Testis (tissue), 3 donors: ENCODE results near the gene CMKLR1. TPM values are rescaled to one million over a fixed set of nuclear protein-coding genes. Genes with fewer than 3 reads are reported as not detected.

Experiments used
- DNase-seq: peaks from one replicate; pipeline ENCODE4 v3.0.0-alpha.2; 2019
- H3K27ac ChIP-seq, 2 donors: fragments of 200-600 bp; sonication (generic); one replicate each; pipeline ENCODE4 v1.5.1; 2019
- H3K27me3 ChIP-seq: fragments of 200-600 bp; sonication (generic); one replicate; pipeline ENCODE4 v1.5.1; 2019
- H3K36me3 ChIP-seq: fragments of 200-600 bp; sonication (generic); one replicate; pipeline ENCODE4 v1.5.1; 2017; ENCODE audit warnings: low read depth; ENCODE audit errors: missing control alignments
- H3K4me1 ChIP-seq: fragments of 200-600 bp; sonication (generic); one replicate; pipeline ENCODE4 v1.5.1; 2019
- H3K4me3 ChIP-seq, 2 donors: fragments of 200-600 bp; sonication (generic); one replicate each; pipeline ENCODE4 v1.5.1; 2017 to 2019
- H3K9me3 ChIP-seq: fragments of 200-600 bp; sonication (generic); one replicate; pipeline ENCODE4 v1.5.1; 2017
- POLR2A ChIP-seq: fragments of 450-650 bp; IDR thresholded peaks from one replicate; pipeline ENCODE4 v1.6.1; 2017; ENCODE audit warnings: antibody characterized with exemption, mild to moderate bottlenecking, moderate library complexity
- WGBS, 2 donors: methylation state at CpG; one replicate each; pipeline ENCODE4 v1.1.5; 2018; 5-methylcytosine and 5-hydroxymethylcytosine counted together
- intact Hi-C: fragments of 100-400 bp; cut with DNase I; formaldehyde crosslinking; loops from one replicate; pipeline ENCODE4 v1.15.1; 2023; ENCODE audit warnings: low total_unique reads
- polyA plus RNA-seq: library from polyadenylated mRNA; stranded (reverse); fragments of 350-450 nt; fragmentation: Illumina TruSeq; extraction: RNeasy Lipid Tissue Mini Kit (QIAGEN cat#74804); gene quantifications from one replicate; pipeline ENCODE4 v1.2.3, GENCODE V29; 2014; ENCODE audit warnings: low read depth, low replicate concordance; ENCODE audit not compliant: insufficient read depth
- total RNA-seq, 2 donors: library from RNA; depleted of rRNA; stranded (reverse); fragments of >200 nt; gene quantifications; one replicate each; pipeline ENCODE4 v1.2.3, GENCODE V29; 2016
- TF ChIP-seq, protein P1 (sequence below), 3 experiments: fragments of 450-650 bp in 2 of 3; fragments of 200-600 bp in 1 of 3; sonication (generic) in 1 of 3; IDR thresholded peaks; one replicate each; pipeline ENCODE4 v1.5.1; 2016 to 2019; ENCODE audit warnings: antibody characterized with exemption in 3 of 3, mild to moderate bottlenecking in 2 of 3, moderate library complexity in 1 of 3

The CMKLR1 gene
- total and polyA plus RNA-seq, 3 donors from 2014 or later, result 2.4 to 9.5 (median 4.8) TPM

DNA sequence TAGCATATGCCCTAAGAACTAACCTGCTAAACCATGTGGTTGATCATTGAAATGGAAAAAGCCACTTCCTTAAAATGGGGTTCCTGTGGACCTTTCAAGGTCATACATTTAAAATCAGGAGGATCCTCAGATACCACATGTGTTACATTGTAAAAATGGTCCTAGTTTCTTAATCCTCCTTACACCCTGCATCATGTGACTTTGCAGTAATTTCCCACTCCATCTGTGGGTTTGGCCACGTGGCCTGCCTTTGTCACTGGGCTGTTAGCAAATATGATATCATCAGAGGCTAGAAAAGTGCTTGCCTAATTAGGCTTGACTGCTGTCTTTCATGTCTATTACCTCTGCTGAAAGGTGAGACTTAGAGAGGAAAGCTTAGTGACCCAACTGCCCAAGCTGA lies 70.7 kb downstream of the CMKLR1 start:
- Histone ChIP-seq H3K4me1 (no peaks in the 10 kb centered on the region), H3K36me3 (no peaks in the 10 kb centered on the region), H3K4me3 (no peak overlapping the region), H3K27me3 (no peaks in the 10 kb centered on the region), H3K27ac (no peak overlapping the region), H3K9me3 (no peaks in the 10 kb centered on the region)
- intact Hi-C loops, result no loop called here
- DNase-seq, result no peak
- TF ChIP-seq POLR2A, result no peak
- TF ChIP-seq, protein P1, sequence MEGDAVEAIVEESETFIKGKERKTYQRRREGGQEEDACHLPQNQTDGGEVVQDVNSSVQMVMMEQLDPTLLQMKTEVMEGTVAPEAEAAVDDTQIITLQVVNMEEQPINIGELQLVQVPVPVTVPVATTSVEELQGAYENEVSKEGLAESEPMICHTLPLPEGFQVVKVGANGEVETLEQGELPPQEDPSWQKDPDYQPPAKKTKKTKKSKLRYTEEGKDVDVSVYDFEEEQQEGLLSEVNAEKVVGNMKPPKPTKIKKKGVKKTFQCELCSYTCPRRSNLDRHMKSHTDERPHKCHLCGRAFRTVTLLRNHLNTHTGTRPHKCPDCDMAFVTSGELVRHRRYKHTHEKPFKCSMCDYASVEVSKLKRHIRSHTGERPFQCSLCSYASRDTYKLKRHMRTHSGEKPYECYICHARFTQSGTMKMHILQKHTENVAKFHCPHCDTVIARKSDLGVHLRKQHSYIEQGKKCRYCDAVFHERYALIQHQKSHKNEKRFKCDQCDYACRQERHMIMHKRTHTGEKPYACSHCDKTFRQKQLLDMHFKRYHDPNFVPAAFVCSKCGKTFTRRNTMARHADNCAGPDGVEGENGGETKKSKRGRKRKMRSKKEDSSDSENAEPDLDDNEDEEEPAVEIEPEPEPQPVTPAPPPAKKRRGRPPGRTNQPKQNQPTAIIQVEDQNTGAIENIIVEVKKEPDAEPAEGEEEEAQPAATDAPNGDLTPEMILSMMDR (IDR thresholded peaks at IDR 0.05), result no peak
- 55 to 57% methylated on average over 1 of the region's 1 CpG for WGBS, 2 donors

DNA sequence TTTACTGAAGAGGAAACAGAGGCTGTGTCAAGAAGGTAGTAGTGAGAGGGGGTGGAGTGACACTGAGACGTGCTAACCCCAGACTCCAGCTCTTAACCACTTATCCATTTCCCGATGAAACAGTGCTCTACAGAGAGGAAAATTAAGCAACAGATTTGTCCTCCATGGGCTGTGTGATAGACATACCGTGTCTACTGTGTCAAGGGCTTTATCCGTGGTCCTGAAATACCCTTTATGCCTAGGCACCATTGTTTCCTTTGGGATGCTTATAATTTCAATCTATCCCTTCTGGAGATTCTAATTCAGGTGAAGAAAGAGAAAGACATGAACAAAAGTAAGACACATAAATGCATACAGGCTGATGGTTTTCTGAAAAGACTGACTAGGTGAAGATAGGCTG lies 71.7 kb downstream of the CMKLR1 start:
- H3K4me1 ChIP-seq, result no peaks in the 10 kb centered on the region
- TF ChIP-seq, protein P1 (IDR thresholded peaks at IDR 0.05), result no peak
- no peak for TF ChIP-seq POLR2A
- DNase-seq, result no peak
- no peaks in the 10 kb centered on the region for H3K27me3 ChIP-seq
- no peaks in the 10 kb centered on the region for H3K36me3 ChIP-seq
- H3K27ac ChIP-seq, result no peak overlapping the region
- intact Hi-C loops, result no loop called here
- H3K9me3 ChIP-seq, result no peaks in the 10 kb centered on the region
- 77 to 83% methylated on average over 4 of the region's 4 CpGs for WGBS, 2 donors
- no peak overlapping the region for H3K4me3 ChIP-seq

DNA sequence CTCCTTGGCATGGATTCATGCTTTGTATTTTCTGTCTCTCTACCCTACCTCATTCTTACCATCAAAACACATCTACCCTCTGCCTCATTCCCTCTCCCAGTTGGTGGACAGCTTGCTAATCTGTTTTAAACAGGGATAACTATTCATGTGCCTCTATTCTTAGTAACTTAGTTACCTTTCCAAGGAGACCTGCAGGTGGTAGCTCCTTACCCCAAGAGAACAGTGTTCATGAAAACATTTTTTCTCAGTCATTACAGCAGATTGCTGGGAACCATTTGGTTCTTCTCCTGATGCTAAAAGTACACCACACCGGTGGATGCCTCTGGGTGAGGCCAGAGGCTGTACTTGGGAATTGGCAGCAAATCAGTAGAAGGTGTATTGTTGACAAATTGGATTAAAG lies 73.0 kb downstream of the CMKLR1 start:
- intact Hi-C loops, result no loop called here
- 76 to 88% methylated on average over 1 of the region's 1 CpG for WGBS, 2 donors
- Histone ChIP-seq H3K27ac (no peak overlapping the region), H3K4me3 (no peak overlapping the region), H3K4me1 (no peaks in the 10 kb centered on the region), H3K9me3 (no peaks in the 10 kb centered on the region), H3K36me3 (no peaks in the 10 kb centered on the region), H3K27me3 (no peaks in the 10 kb centered on the region)
- no peak for TF ChIP-seq POLR2A
- TF ChIP-seq, protein P1 (IDR thresholded peaks at IDR 0.05), result no peak
- DNase-seq, result no peak

DNA sequence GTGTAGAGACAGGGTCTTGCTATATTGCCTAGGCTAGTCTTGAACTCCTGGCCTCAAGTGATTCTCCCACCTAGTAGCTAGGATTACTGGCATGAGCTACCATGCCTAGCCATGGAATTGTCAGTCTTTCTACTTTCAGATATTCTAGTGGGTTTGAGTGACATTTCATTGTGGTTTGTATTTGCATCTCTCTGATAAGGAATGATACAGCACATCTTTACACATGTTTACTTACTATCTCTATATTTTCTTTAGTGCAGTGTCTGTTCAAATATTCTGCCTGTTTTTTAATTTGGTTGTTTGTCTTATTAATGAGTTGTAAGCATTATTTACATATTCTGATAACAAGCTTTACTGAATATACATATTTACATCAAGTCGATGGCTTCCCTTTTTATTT lies 73.6 kb downstream of the CMKLR1 start:
- Histone ChIP-seq H3K4me3 (no peak overlapping the region), H3K36me3 (no peaks in the 10 kb centered on the region), H3K4me1 (no peaks in the 10 kb centered on the region), H3K27me3 (no peaks in the 10 kb centered on the region), H3K9me3 (no peaks in the 10 kb centered on the region), H3K27ac (no peak overlapping the region)
- intact Hi-C loops, result no loop called here
- DNase-seq, result no peak
- no peak for TF ChIP-seq POLR2A
- TF ChIP-seq, protein P1 (IDR thresholded peaks at IDR 0.05), result no peak
- 90 to 92% methylated on average over 1 of the region's 1 CpG for WGBS, 2 donors

DNA sequence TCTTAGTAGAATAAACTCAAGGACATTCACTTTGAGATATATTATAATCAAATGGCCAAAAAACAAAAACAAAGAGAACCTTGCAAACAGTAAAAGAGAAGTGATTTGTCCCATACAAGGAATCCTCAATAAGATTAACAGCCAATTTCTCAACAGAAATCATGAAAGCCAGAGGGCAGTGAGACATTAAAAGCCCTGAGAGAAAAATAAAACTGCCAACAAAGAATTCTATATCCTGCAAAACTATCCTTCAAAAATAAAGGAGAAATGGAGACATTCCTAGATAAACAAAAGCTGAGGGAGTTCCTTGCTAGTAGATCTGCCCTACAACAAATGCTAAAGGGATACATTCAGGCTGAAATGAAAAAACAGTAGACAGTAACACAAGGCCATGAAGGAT lies 78.1 kb downstream of the CMKLR1 start:
- Histone ChIP-seq H3K9me3 (no peaks in the 10 kb centered on the region), H3K27ac (no peak overlapping the region), H3K36me3 (no peaks in the 10 kb centered on the region), H3K4me1 (no peaks in the 10 kb centered on the region), H3K27me3 (no peaks in the 10 kb centered on the region), H3K4me3 (no peak overlapping the region)
- no peak for TF ChIP-seq POLR2A
- TF ChIP-seq, protein P1 (IDR thresholded peaks at IDR 0.05), result no peak
- DNase-seq, result no peak
- intact Hi-C loops, result no loop called here
